NT2/D1 (cell line): Measurements from ENCODE around the gene TRIM36.

Source experiments
- DNase-seq: peaks from one replicate; pipeline ENCODE4 v3.0.0-alpha.2; 2011; ENCODE audit warnings: low read depth, low spot score
- H3K27me3 ChIP-seq: 2 replicates; pipeline ENCODE4 v1.6.0; 2011; ENCODE audit warnings: mild to moderate bottlenecking; ENCODE audit not compliant: insufficient read length, insufficient read depth
- H3K36me3 ChIP-seq: 2 replicates; pipeline ENCODE4 v1.6.1; 2011; ENCODE audit warnings: mild to moderate bottlenecking, low read length, mixed read lengths; ENCODE audit not compliant: insufficient read depth, insufficient read length
- H3K4me1 ChIP-seq: 2 replicates; pipeline ENCODE4 v1.5.1; 2011; ENCODE audit not compliant: insufficient read depth, insufficient read length
- H3K4me3 ChIP-seq: 2 replicates; pipeline ENCODE4 v1.5.1; 2011; ENCODE audit warnings: low read depth; ENCODE audit not compliant: insufficient read length
- H3K9ac ChIP-seq: 2 replicates; pipeline ENCODE4 v1.6.0; 2011; ENCODE audit warnings: low read depth; ENCODE audit not compliant: insufficient read length
- H3K9me3 ChIP-seq: 2 replicates; pipeline ENCODE4 v1.5.1; 2011; ENCODE audit warnings: mild to moderate bottlenecking, low read length; ENCODE audit not compliant: insufficient read depth
- SUZ12 ChIP-seq: IDR thresholded peaks from 2 replicates; pipeline ENCODE4 v1.6.1; 2011; ENCODE audit not compliant: insufficient read length, insufficient read depth; ENCODE audit errors: extremely low read depth
- YY1 ChIP-seq: IDR thresholded peaks from 2 replicates; pipeline ENCODE4 v1.6.1; 2011; ENCODE audit not compliant: insufficient read length, insufficient read depth
- ZNF274 ChIP-seq: IDR thresholded peaks from 2 replicates; pipeline ENCODE4 v1.6.1; 2011; ENCODE audit warnings: mild to moderate bottlenecking, low read depth, low read length

Gene TRIM36

DNA sequence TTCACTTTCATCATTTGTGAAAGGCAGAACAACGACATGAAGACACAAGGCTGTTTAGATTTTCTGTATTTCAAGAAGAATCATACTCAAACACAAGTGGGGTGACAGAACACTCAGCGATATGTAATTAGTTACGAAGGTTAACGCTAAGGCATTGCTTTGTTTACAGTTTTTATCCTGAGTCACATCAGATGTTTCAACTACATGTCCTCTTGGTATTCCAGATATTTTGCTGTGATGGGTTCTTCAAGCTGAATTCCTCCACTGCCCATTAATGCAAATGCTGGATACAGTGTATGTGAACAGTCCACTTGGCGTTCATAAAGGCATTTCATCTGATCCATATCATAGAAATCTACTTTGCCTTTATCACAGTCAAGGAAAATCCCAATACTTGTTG lies 43.4 kb downstream of the TRIM36 start:
- H3K4me1 ChIP-seq = no peaks in the 10 kb centered on the region
- H3K9me3 ChIP-seq = no peaks in the 10 kb centered on the region
- no peak overlapping the region for H3K9ac ChIP-seq
- H3K4me3 ChIP-seq = no peak overlapping the region
- no peaks in the 10 kb centered on the region for H3K36me3 ChIP-seq
- no peak for TF ChIP-seq YY1
- no peak for TF ChIP-seq ZNF274
- no peak for TF ChIP-seq SUZ12
- no peak for DNase-seq
- no peaks in the 10 kb centered on the region for H3K27me3 ChIP-seq

DNA sequence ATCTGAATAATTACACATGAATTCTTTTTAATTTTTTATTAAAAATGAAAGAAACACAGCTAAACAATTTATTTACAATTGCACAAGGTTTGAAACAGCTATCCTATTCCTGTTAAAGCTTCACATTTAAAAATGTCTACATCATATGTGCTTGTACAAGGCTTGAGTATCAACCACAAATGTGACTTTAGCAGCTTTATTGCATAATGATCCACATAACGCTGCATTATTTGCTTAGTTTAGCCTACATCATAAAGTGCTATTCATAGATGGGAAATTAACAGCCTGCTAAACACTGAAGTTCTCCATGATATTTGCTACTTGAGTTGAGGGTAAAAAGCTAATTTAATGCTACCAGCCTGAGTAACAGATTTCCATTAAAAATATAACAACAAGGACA lies 45.0 kb downstream of the TRIM36 start:
- no peak for DNase-seq
- Histone ChIP-seq H3K4me3 (no peak overlapping the region), H3K4me1 (no peaks in the 10 kb centered on the region), H3K27me3 (no peaks in the 10 kb centered on the region), H3K36me3 (no peaks in the 10 kb centered on the region), H3K9me3 (no peaks in the 10 kb centered on the region), H3K9ac (no peak overlapping the region)
- TF ChIP-seq YY1 (no peak), ZNF274 (no peak), SUZ12 (no peak)

DNA sequence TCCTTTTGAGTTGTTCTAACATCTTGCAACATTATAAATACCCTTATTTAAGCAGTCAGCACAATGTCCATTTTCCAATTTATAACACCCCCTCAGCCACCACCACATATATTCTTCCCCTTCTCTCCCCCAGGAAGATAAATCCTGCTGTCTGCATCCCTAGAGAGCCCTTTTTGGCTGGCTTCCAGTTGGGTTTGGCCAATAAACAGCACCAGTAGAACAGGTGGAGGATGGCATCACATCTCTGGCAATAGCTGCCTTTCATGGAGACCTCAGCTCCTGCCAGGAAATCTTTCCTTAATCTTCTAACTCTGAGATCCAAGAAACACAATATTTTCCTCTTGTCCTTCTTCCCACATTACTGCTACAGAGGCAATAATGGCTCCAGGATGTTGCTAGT lies 53.7 kb downstream of the TRIM36 start:
- Histone ChIP-seq H3K4me3 (no peak overlapping the region), H3K4me1 (no peaks in the 10 kb centered on the region), H3K27me3 (no peaks in the 10 kb centered on the region), H3K9ac (no peak overlapping the region), H3K36me3 (no peaks in the 10 kb centered on the region), H3K9me3 (peaks cover 13% of the 10 kb centered on the region; the same call in 1 of the 2 replicates)
- no peak for DNase-seq
- TF ChIP-seq SUZ12 (no peak), ZNF274 (no peak), YY1 (no peak)

DNA sequence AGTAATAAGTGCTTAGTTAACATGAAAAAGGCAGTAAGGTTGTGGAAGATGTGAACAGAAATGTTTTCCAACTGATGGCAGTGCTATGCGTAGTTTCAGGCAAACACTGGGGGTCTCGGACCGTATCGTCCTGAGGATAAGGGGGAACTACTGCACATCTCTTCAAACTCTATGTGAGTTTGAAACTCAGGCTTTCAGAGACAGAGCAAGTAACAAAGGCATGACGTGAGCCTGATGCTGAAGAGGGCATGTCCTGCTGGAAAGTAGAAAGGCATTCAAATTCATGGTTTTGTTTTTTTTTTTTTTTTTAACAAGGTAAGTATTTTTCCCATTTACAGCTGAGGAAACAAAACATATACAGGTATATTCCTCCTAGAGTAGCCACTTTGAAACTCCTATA lies 59.9 kb downstream of the TRIM36 start:
- Histone ChIP-seq H3K27me3 (no peaks in the 10 kb centered on the region), H3K4me1 (no peaks in the 10 kb centered on the region), H3K4me3 (no peak overlapping the region), H3K9ac (peak overlapping the region; percentile 17), H3K36me3 (no peaks in the 10 kb centered on the region), H3K9me3 (no peaks in the 10 kb centered on the region)
- DNase-seq = no peak
- no peak for TF ChIP-seq SUZ12
- TF ChIP-seq YY1 = no peak

DNA sequence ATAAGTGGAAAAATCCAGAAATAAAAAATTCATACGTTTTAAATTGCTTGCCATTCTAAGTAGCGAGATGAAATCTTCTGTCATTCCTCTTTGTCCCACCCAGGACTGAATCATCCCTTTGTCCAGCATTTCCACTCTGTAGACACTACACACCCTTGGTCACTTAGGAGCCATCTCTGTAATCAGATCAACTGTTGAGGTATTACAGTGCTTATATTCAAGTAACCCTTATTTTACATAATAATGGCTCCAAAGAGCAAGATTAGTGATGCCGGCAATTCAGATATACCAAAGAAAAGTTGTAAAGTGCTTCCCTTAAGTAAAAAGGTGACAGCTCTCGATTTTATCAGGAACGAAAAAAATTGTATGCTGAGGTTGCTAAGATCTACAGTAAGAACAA lies 60.4 kb downstream of the TRIM36 start:
- no peak for DNase-seq
- Histone ChIP-seq H3K4me1 (no peaks in the 10 kb centered on the region), H3K9ac (peak overlapping the region; percentile 17), H3K27me3 (no peaks in the 10 kb centered on the region), H3K36me3 (no peaks in the 10 kb centered on the region), H3K4me3 (no peak overlapping the region), H3K9me3 (no peaks in the 10 kb centered on the region)
- TF ChIP-seq ZNF274 (no peak), YY1 (no peak), SUZ12 (no peak)

DNA sequence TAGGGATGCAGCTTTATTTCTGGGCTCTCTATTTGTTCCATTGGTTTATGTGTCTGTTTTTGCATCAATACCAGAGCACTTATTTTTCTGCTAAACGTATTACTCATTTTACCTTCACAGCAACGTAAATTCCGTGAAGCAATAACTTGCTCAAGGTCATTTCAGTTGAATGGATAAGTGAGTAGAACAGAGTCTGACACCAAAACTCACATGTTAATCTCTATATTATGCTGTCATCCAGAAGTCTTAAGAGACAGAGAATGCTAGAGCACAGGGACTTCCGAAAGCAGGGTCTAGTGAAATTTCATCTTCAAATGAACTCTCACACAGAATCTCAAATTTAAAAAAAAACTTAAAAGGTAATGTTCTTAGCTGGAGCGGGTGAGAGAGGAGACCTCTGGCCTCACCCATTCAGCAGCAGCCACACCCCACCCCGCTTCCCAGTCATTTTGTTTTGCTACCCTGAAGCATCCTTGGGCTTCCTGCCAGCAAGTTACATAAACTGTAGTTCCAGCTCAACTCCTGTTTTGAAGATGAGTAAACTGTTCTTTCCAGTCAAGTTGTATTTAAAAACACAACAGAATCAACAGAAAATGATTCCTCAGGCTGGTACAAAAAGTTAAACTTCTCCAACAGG lies 69.3 kb downstream of the TRIM36 start:
- DNase-seq = no peak
- Histone ChIP-seq H3K27me3 (no peaks in the 10 kb centered on the region), H3K4me1 (no peaks in the 10 kb centered on the region), H3K9ac (no peak overlapping the region), H3K36me3 (no peaks in the 10 kb centered on the region), H3K4me3 (no peak overlapping the region), H3K9me3 (no peaks in the 10 kb centered on the region)
- TF ChIP-seq SUZ12 (no peak), YY1 (no peak), ZNF274 (no peak)

DNA sequence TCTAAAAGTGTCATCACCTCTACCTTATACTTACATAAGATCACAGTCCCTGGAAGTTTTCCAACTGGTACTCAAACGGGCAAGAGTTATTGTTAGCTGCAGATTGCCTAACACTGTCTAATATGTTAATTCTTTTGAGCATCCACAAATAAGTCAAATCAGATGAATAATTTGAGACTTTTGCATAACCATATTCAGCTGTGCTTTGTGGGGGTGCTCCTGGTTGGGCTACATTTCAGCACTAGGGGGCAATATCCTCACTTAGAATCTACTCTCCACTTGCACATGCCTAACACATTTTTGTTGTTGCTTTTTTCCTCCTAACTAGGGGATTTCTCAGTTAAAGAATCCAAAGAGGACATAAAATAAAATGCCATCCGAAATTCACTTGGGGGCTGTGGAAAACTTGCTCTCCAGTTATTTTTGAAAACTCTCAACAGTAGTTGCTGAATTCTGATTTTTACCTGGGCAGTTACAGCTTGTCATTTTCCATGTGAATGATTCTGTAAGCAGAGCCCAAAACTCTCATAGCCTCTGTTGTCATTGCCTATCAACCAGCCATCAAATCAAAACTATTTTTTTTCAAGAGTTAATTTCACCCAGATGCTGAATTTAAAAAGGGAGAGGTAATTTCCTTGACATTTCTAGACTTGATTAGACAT lies 71.5 kb downstream of the TRIM36 start:
- no peaks in the 10 kb centered on the region for H3K36me3 ChIP-seq
- H3K9me3 ChIP-seq = no peaks in the 10 kb centered on the region
- no peak overlapping the region for H3K4me3 ChIP-seq
- no peak overlapping the region for H3K9ac ChIP-seq
- H3K27me3 ChIP-seq = no peaks in the 10 kb centered on the region
- no peaks in the 10 kb centered on the region for H3K4me1 ChIP-seq
- no peak for DNase-seq
- TF ChIP-seq ZNF274 (no peak), YY1 (no peak), SUZ12 (no peak)

DNA sequence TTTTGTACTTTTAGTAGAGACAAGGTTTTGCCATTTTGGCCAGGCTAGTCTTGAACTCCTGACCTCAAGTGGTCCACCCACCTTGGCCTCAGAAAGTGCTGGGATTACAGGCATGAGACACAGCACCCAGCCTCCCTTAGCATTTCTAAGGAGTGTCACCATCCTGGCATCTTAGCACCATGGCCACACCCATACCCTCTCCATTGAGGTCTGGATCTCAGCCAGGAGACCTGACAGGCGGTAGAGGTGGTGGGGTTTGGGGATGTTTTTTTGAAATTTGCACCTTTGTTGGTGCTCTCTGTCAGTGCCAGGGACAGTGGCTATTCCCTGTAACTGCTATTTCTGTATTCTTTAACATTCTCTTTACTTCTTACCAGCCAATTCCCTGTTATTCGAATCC lies 72.5 kb downstream of the TRIM36 start:
- H3K4me3 ChIP-seq = no peak overlapping the region
- no peaks in the 10 kb centered on the region for H3K4me1 ChIP-seq
- no peaks in the 10 kb centered on the region for H3K36me3 ChIP-seq
- DNase-seq = no peak
- no peaks in the 10 kb centered on the region for H3K27me3 ChIP-seq
- H3K9me3 ChIP-seq = no peaks in the 10 kb centered on the region
- H3K9ac ChIP-seq = no peak overlapping the region
- TF ChIP-seq YY1 (no peak), SUZ12 (no peak), ZNF274 (no peak)
